Endothelial cell of umbilical vein (primary cell): ENCODE data around the gene DENND4C. TPM values are rescaled to one million over a fixed set of nuclear protein-coding genes. Genes with fewer than 3 reads are reported as not detected.

Experiments used
- BruUV-seq: library from RNA; stranded (reverse); fragments of 400-500 nt; replicated peaks from 2 replicates; lab custom pipeline; 2021; lab: Mats Ljungman, UMichigan
- CTCF ChIA-PET: fragments of 300-600, 350-600 bp; sonication (Branson Sonifier 250); formaldehyde crosslinking; loops from one replicate; lab custom pipeline; 2021; ENCODE audit warnings: antibody characterized with exemption, inconsistent platforms; lab: Charles Lee
- POLR2A ChIA-PET: fragments of 300-600, 350-600 bp; sonication (Branson Sonifier 250); formaldehyde crosslinking; loops from one replicate; lab custom pipeline; 2021; ENCODE audit warnings: antibody characterized with exemption, inconsistent platforms; lab: Charles Lee
- DNase-seq: peaks from one replicate; pipeline ENCODE4 v3.0.0-alpha.2; 2011; ENCODE audit warnings: low read depth, low spot score
- FAIRE-seq: peaks from 2 replicates; lab custom pipeline; 2011; peaks lifted over from hg19 to GRCh38; lab: Jason Lieb, UNC
- H2AFZ ChIP-seq: 2 replicates; pipeline ENCODE4 v1.6.0; 2012; ENCODE audit warnings: low read depth, low read length, control low read depth, inconsistent platforms
- H3K27ac ChIP-seq: 2 replicates; pipeline ENCODE4 v1.5.1; 2011; ENCODE audit warnings: low read depth, mild to moderate bottlenecking, control low read depth, low read length, moderate library complexity; ENCODE audit not compliant: insufficient read depth
- H3K27me3 ChIP-seq, 2 experiments: 2 replicates each; pipeline versions ENCODE4 v1.6.0 to v1.6.1; 2011; ENCODE audit warnings: low read length in 2 of 2, mixed read lengths in 1 of 2; ENCODE audit not compliant: control insufficient read depth in 2 of 2, insufficient read depth in 2 of 2
- H3K36me3 ChIP-seq, 2 experiments: 2 replicates in 1 of 2; 3 replicates in 1 of 2; pipeline ENCODE4 v1.5.1; 2011; ENCODE audit warnings: low read length in 2 of 2, mild to moderate bottlenecking in 1 of 2, moderate library complexity in 1 of 2; ENCODE audit not compliant: control insufficient read depth in 2 of 2, insufficient read depth in 2 of 2; ENCODE audit errors: extremely low read depth in 1 of 2
- H3K4me1 ChIP-seq: 3 replicates; pipeline ENCODE4 v1.5.1; 2011; ENCODE audit warnings: mild to moderate bottlenecking, low read length; ENCODE audit not compliant: control insufficient read depth, insufficient read depth; ENCODE audit errors: extremely low read depth
- H3K4me2 ChIP-seq: 2 replicates; pipeline ENCODE4 v1.6.1; 2011; ENCODE audit warnings: low read length, control low read depth, mixed read lengths; ENCODE audit not compliant: insufficient read depth
- H3K4me3 ChIP-seq, 3 experiments: fragments of 200-600 bp in 1 of 3; sonication (generic), shearing (Covaris generic) in 1 of 3; replicated peaks in 1 of 3; 2 replicates each; pipeline ENCODE4 v1.5.1; 2011 to 2016; ENCODE audit warnings: control low read depth in 3 of 3, low read length in 3 of 3, mild to moderate bottlenecking in 2 of 3, inconsistent platforms in 1 of 3, low read depth in 1 of 3, moderate library complexity in 1 of 3; ENCODE audit not compliant: insufficient read depth in 1 of 3
- H3K79me2 ChIP-seq: 2 replicates; pipeline ENCODE4 v1.6.0; 2012; ENCODE audit warnings: low read length, inconsistent platforms; ENCODE audit not compliant: control insufficient read depth, insufficient read depth
- H3K9ac ChIP-seq: replicated peaks from 2 replicates; pipeline ENCODE3; 2011; ENCODE audit warnings: low read length, control low read depth; ENCODE audit not compliant: insufficient read depth; ENCODE audit errors: extremely low read depth
- H3K9me1 ChIP-seq: replicated peaks from 3 replicates; pipeline ENCODE4 v1.6.0; 2011; ENCODE audit warnings: mild to moderate bottlenecking, low read length; ENCODE audit not compliant: control insufficient read depth, insufficient read depth; ENCODE audit errors: extremely low read depth
- H3K9me3 ChIP-seq: replicated peaks from 2 replicates; pipeline ENCODE4 v1.5.1; 2012; ENCODE audit warnings: low read length, inconsistent platforms; ENCODE audit not compliant: control insufficient read depth, insufficient read depth
- H4K20me1 ChIP-seq: replicated peaks from 2 replicates; pipeline ENCODE3; 2011; ENCODE audit warnings: mild to moderate bottlenecking, low read length; ENCODE audit not compliant: control insufficient read depth, insufficient read depth; ENCODE audit errors: extremely low read depth
- EZH2 ChIP-seq: IDR thresholded peaks from 2 replicates; pipeline ENCODE4 v1.6.1; 2012; ENCODE audit warnings: borderline replicate concordance, low read depth, mild to moderate bottlenecking, moderate library complexity, low read length, inconsistent platforms; ENCODE audit not compliant: severe bottlenecking
- FOS ChIP-seq: IDR thresholded peaks from 2 replicates; pipeline ENCODE4 v1.6.1; 2011; ENCODE audit warnings: mild to moderate bottlenecking, low read length, moderate library complexity, borderline replicate concordance; ENCODE audit not compliant: insufficient read depth
- GATA2 ChIP-seq: IDR thresholded peaks from 2 replicates; pipeline ENCODE4 v1.7.0; 2011; ENCODE audit warnings: low read depth, mild to moderate bottlenecking, moderate library complexity, mixed read lengths, low read length; ENCODE audit not compliant: insufficient read length, insufficient read depth
- JUN ChIP-seq: IDR thresholded peaks from 2 replicates; pipeline ENCODE4 v1.6.1; 2011; ENCODE audit warnings: borderline replicate concordance, low read depth; ENCODE audit not compliant: insufficient read length, insufficient read depth
- MYC ChIP-seq: IDR thresholded peaks from one replicate; pipeline ENCODE4 v1.6.1; 2011; ENCODE audit warnings: mild to moderate bottlenecking, low read depth, low read length
- POLR2A ChIP-seq: IDR thresholded peaks from 2 replicates; pipeline ENCODE4 v1.6.1; 2012; ENCODE audit warnings: low read depth, mild to moderate bottlenecking, control low read depth, low read length
- POLR2AphosphoS5 ChIP-seq: IDR thresholded peaks from 2 replicates; pipeline ENCODE4 v1.6.1; 2012; ENCODE audit warnings: low read depth, mild to moderate bottlenecking, control low read depth, low read length, moderate library complexity; ENCODE audit not compliant: insufficient read depth
- dilution Hi-C: fragments of 300-500 bp; cut with MboI; formaldehyde crosslinking; loops from one replicate; pipeline ENCODE4 v1.15.0; 2019; ENCODE audit warnings: low sequenced_read_pairs; ENCODE audit not compliant: extremely low pct_ligation_motif_present
- intact Hi-C: fragments of 100-400 bp; cut with micrococcal nuclease; formaldehyde crosslinking; loops from one replicate; pipeline ENCODE4 v1.10.0; 2022
- polyA plus RNA-seq, 4 experiments: library from polyadenylated mRNA; depleted of rRNA in 3 of 4; stranded (reverse) in 3 of 4; unstranded in 1 of 4; fragments of >200 nt; gene quantifications; 2 replicates each; pipeline versions ENCODE4 v1.2.1 to v1.2.3, GENCODE V29; 2011 to 2012; ENCODE audit warnings: missing spikeins in 1 of 4
- total RNA-seq: library from RNA; stranded (reverse); gene quantifications from 2 replicates; pipeline ENCODE4 v1.2.3, GENCODE V29; 2021
- TF ChIP-seq, protein P1 (sequence below): IDR thresholded peaks from 2 replicates; pipeline ENCODE4 v1.6.1; 2011; ENCODE audit not compliant: insufficient read depth, insufficient read length
- TF ChIP-seq, protein P2 (sequence below), 2 donors: IDR thresholded peaks; 1 replicate in 1 of 2; 2 replicates in 1 of 2; pipeline ENCODE4 v1.5.1; 2011; ENCODE audit warnings: low read length in 2 of 2, mild to moderate bottlenecking in 2 of 2, moderate library complexity in 2 of 2, control low read depth in 1 of 2, inconsistent platforms in 1 of 2, low read depth in 1 of 2; ENCODE audit not compliant: insufficient read depth in 1 of 2; ENCODE audit errors: extremely low read depth in 1 of 2

DENND4C gene
- total and polyA plus RNA-seq, 2 donors (not counting 3 experiments of a cell fraction or from before 2014, with no cell fraction given) = 9.6 to 36.8 TPM

GRCh38 chr9:19184144-19184917 is 46.2 kb upstream of the DENND4C start:
- H3K9me3 ChIP-seq = no peaks in the 10 kb centered on the region
- dilution Hi-C loops = no loop called here
- peaks cover 32% of the 10 kb centered on the region for H3K4me1 ChIP-seq
- CTCF ChIA-PET = interaction anchor here (1.6 to 2.9 kb wide), 7 partner anchors 10 to 281 kb away, joined by 5 to 22 read pairs (median 6); partner anchors contain the start of genes DENND4C and RRAGA
- no peaks in the 10 kb centered on the region for H3K36me3 ChIP-seq
- BruUV-seq = TSS peak; percentile 90
- no peaks in the 10 kb centered on the region for H4K20me1 ChIP-seq
- H2AFZ ChIP-seq = peak overlapping the region; percentile 72
- peak overlapping the region; percentile 79 for H3K9ac ChIP-seq
- H3K27me3 ChIP-seq = no peaks in the 10 kb centered on the region
- H3K4me2 ChIP-seq = peak overlapping the region; percentile 67
- POLR2A ChIA-PET = no interaction called here
- H3K4me3 ChIP-seq = no peak overlapping the region
- no peaks in the 10 kb centered on the region for H3K9me1 ChIP-seq
- TF ChIP-seq, protein P1, sequence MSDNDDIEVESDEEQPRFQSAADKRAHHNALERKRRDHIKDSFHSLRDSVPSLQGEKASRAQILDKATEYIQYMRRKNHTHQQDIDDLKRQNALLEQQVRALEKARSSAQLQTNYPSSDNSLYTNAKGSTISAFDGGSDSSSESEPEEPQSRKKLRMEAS = peak; percentile 32
- TF ChIP-seq GATA2 = peak; percentile 32
- TF ChIP-seq EZH2 = no peak
- peak; percentile 22 for TF ChIP-seq MYC
- peak; percentile 88 for TF ChIP-seq FOS
- TF ChIP-seq, protein P2, sequence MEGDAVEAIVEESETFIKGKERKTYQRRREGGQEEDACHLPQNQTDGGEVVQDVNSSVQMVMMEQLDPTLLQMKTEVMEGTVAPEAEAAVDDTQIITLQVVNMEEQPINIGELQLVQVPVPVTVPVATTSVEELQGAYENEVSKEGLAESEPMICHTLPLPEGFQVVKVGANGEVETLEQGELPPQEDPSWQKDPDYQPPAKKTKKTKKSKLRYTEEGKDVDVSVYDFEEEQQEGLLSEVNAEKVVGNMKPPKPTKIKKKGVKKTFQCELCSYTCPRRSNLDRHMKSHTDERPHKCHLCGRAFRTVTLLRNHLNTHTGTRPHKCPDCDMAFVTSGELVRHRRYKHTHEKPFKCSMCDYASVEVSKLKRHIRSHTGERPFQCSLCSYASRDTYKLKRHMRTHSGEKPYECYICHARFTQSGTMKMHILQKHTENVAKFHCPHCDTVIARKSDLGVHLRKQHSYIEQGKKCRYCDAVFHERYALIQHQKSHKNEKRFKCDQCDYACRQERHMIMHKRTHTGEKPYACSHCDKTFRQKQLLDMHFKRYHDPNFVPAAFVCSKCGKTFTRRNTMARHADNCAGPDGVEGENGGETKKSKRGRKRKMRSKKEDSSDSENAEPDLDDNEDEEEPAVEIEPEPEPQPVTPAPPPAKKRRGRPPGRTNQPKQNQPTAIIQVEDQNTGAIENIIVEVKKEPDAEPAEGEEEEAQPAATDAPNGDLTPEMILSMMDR (IDR thresholded peaks at IDR 0.05; ENCODE audit: extremely low read depth in 1 of 2, insufficient read depth in 1 of 2, low read depth in 1 of 2, low read length in 2 of 2) = no peak
- TF ChIP-seq POLR2A = no peak
- TF ChIP-seq POLR2AphosphoS5 = peak; percentile 56
- peak; percentile 36 for TF ChIP-seq JUN
- DNase-seq = peak; percentile 92
- no peaks in the 10 kb centered on the region for H3K79me2 ChIP-seq
- H3K27ac ChIP-seq = peak overlapping the region; percentile 96
- intact Hi-C loops = loop anchor here (1.0 to 5.0 kb wide), 7 partner anchors 8 to 712 kb away; partner anchors contain the start of genes ADAMTSL1, DENND4C, RPS6 and RRAGA
- peak; percentile 93 for FAIRE-seq
